Urothelium cell line (cell line): Measurements from ENCODE around the gene FGF12.

Source experiments
- DNase-seq: peaks from one replicate; pipeline ENCODE4 v3.0.0; 2011; ENCODE audit warnings: low spot score, mixed read lengths
- FAIRE-seq: peaks from 2 replicates; lab custom pipeline; 2011; peaks lifted over from hg19 to GRCh38; lab: Jason Lieb, UNC

FGF12 gene

GRCh38 chr3:192224634-192225155 lies 502.6 kb downstream of the FGF12 start:
- FAIRE-seq = no peak
- DNase-seq = no peak

GRCh38 chr3:192223815-192224214 lies 503.5 kb downstream of the FGF12 start:
- no peak for FAIRE-seq
- DNase-seq = no peak

GRCh38 chr3:192220915-192221314 lies 506.4 kb downstream of the FGF12 start:
- no peak for DNase-seq
- FAIRE-seq = no peak

GRCh38 chr3:192219926-192220325 lies 507.4 kb downstream of the FGF12 start:
- FAIRE-seq (no peak), DNase-seq (no peak)

GRCh38 chr3:192216067-192216466 lies 511.3 kb downstream of the FGF12 start:
- FAIRE-seq = no peak

GRCh38 chr3:192212979-192213378 lies 514.4 kb downstream of the FGF12 start:
- FAIRE-seq = no peak

More at GRCh38 chr3:192216067-192216466, 511.3 kb downstream of the FGF12 start:
- no peak for DNase-seq

GRCh38 chr3:192212335-192212734 lies 515.0 kb downstream of the FGF12 start:
- FAIRE-seq (no peak), DNase-seq (no peak)

More at GRCh38 chr3:192212979-192213378, 514.4 kb downstream of the FGF12 start:
- DNase-seq = no peak

- FAIRE-seq = no peak
These were observed 519.7 kb downstream of the FGF12 start for GRCh38 chr3:192207651-192208050.

GRCh38 chr3:192207239-192207638 lies 520.1 kb downstream of the FGF12 start:
- FAIRE-seq (peak; percentile 13), DNase-seq (peak; percentile 26)

More at GRCh38 chr3:192207651-192208050, 519.7 kb downstream of the FGF12 start:
- DNase-seq = peak; percentile 10

- DNase-seq (no peak), FAIRE-seq (no peak)
These were observed 533.3 kb downstream of the FGF12 start for GRCh38 chr3:192194085-192194484.

- peak; percentile 32 for DNase-seq
- no peak for FAIRE-seq
These were observed 539.0 kb downstream of the FGF12 start for GRCh38 chr3:192188218-192188835.

- no peak for DNase-seq
- no peak for FAIRE-seq
These were observed 539.8 kb downstream of the FGF12 start for GRCh38 chr3:192187485-192188051.

GRCh38 chr3:192186498-192186897 lies 540.8 kb downstream of the FGF12 start:
- no peak for DNase-seq
- FAIRE-seq = no peak

GRCh38 chr3:192186045-192186444 lies 541.3 kb downstream of the FGF12 start:
- no peak for DNase-seq
- peak; percentile 37 for FAIRE-seq

- FAIRE-seq = no peak
- DNase-seq = no peak
These were observed 544.2 kb downstream of the FGF12 start for GRCh38 chr3:192183109-192183508.

- DNase-seq (no peak), FAIRE-seq (peak; percentile 50)
These were observed 546.2 kb downstream of the FGF12 start for GRCh38 chr3:192181151-192181550.

- DNase-seq (no peak), FAIRE-seq (peak; percentile 5)
These were observed 550.0 kb downstream of the FGF12 start for GRCh38 chr3:192177383-192177782.

GRCh38 chr3:192174283-192174682 lies 553.1 kb downstream of the FGF12 start:
- FAIRE-seq (no peak), DNase-seq (no peak)

- no peak for DNase-seq
- no peak for FAIRE-seq
These were observed 556.1 kb downstream of the FGF12 start for GRCh38 chr3:192171213-192171612.

- DNase-seq = no peak
- no peak for FAIRE-seq
These were observed 556.7 kb downstream of the FGF12 start for GRCh38 chr3:192170659-192171058.

- no peak for FAIRE-seq
- no peak for DNase-seq
These were observed 557.3 kb downstream of the FGF12 start for GRCh38 chr3:192170031-192170430.

- peak; percentile 6 for DNase-seq
- FAIRE-seq = no peak
These were observed 557.9 kb downstream of the FGF12 start for GRCh38 chr3:192169332-192169915.
